ENCODE measurements around the gene ENTPD2. TPM values are rescaled to one million over a fixed set of nuclear protein-coding genes. Genes with fewer than 3 reads are reported as not detected.

Gene ENTPD2
- total and polyA plus RNA-seq, 2 donors (not counting 1 experiment from before 2014, with no cell fraction given): under 0.01 TPM; not detected in 1

- peaks cover 10% of the 10 kb centered on the region for H3K4me1 ChIP-seq (ENCODE audit: control insufficient read depth, extremely low read depth, insufficient read depth, low read length)
- H3K4me3 ChIP-seq (replicated peaks in 1 of 4; ENCODE audit: control extremely low read depth in 1 of 4, insufficient read depth in 1 of 4, low read depth in 3 of 4, low read length in 4 of 4): peak within 1 kb of the TSS in 3 of 4 experiments; percentile 38 to 49 (median 44)
- H3K79me2 ChIP-seq (ENCODE audit: control insufficient read depth, insufficient read depth, low read length): no peaks in the 10 kb centered on the region
- TF ChIP-seq EZH2 (IDR thresholded peaks at IDR 0.05; ENCODE audit: low read length, missing control alignments): no peak
- TF ChIP-seq, protein P1, sequence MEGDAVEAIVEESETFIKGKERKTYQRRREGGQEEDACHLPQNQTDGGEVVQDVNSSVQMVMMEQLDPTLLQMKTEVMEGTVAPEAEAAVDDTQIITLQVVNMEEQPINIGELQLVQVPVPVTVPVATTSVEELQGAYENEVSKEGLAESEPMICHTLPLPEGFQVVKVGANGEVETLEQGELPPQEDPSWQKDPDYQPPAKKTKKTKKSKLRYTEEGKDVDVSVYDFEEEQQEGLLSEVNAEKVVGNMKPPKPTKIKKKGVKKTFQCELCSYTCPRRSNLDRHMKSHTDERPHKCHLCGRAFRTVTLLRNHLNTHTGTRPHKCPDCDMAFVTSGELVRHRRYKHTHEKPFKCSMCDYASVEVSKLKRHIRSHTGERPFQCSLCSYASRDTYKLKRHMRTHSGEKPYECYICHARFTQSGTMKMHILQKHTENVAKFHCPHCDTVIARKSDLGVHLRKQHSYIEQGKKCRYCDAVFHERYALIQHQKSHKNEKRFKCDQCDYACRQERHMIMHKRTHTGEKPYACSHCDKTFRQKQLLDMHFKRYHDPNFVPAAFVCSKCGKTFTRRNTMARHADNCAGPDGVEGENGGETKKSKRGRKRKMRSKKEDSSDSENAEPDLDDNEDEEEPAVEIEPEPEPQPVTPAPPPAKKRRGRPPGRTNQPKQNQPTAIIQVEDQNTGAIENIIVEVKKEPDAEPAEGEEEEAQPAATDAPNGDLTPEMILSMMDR (conservative IDR thresholded peaks at IDR 0.05 in 1 of 2, IDR thresholded peaks at IDR 0.05 in 1 of 2; ENCODE audit: low read depth in 1 of 2, low read length in 2 of 2): no peak
- no peak within 1 kb of the TSS for H2AFZ ChIP-seq (ENCODE audit: low read length)
- no peak within 1 kb of the TSS for H3K27ac ChIP-seq (ENCODE audit: insufficient read depth, low read length)
- H3K4me2 ChIP-seq (ENCODE audit: extremely low read depth, insufficient read depth, low read length): peak within 1 kb of the TSS; percentile 82
- H3K9me3 ChIP-seq (ENCODE audit: control insufficient read depth, insufficient read depth, low read depth, low read length): no peaks in the 10 kb centered on the region
- DNase-seq (ENCODE audit: low read depth in 2 of 2): peak; percentile 80 to 83
- no peaks in the 10 kb centered on the region for H4K20me1 ChIP-seq (ENCODE audit: control insufficient read depth, extremely low read depth, insufficient read depth, low read length)
- H3K36me3 ChIP-seq (ENCODE audit: control insufficient read depth, insufficient read depth, low read length): no peaks in the 10 kb centered on the region
- H3K27me3 ChIP-seq (ENCODE audit: control insufficient read depth, insufficient read depth, low read length): no peaks in the 10 kb centered on the region
- no peak within 1 kb of the TSS for H3K9ac ChIP-seq (ENCODE audit: insufficient read depth, low read length)
Observed at GRCh38 chr9:137070201-137070905, 16.5 kb upstream of the ENTPD2 start, which contains the start of gene SAPCD2. Gene SAPCD2, minus strand, starts transcription at chr9:137070557. Its CDS starts 97 bp downstream, at chr9:137070460.

DNA sequence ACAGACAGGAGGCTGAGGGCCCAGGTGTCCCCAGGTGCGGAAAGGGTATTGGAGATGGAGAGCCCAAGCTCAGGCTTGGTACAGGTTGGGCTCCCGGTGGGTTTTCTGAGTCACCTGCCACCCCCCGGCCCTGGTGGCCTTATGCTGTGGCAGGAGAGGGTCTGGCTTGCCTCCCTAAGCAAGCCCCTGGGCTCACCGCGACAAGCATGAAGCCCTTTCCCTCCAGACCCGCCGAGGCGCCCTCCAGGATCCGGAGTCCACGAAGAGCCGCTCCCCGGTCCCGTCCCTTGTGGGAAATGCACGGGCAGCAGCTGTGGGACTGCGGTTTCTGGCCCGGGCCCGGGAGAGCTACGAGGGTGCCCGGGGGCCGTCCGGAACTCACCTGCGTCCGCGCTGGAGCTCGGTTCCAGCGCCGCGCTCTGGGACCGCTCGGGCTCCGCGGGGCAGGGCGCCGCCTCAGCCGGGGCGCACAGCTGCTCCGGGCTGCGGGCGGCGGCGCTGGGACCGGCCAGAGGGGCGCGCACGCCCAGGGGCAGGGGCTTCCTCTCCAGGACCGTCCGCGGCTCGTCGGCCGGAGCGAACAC is 15.7 kb upstream of the ENTPD2 start:
- H3K36me3 ChIP-seq (ENCODE audit: control insufficient read depth, insufficient read depth, low read length): no peaks in the 10 kb centered on the region

More for the DNA sequence above, 15.7 kb upstream of the ENTPD2 start:
- Histone ChIP-seq H3K4me3 (replicated peaks in 1 of 4; ENCODE audit: control extremely low read depth in 1 of 4, insufficient read depth in 1 of 4, low read depth in 3 of 4, low read length in 4 of 4) (peak overlapping the region in 3 of 4 experiments; percentile 27 to 49 (median 27)), H3K4me1 (ENCODE audit: control insufficient read depth, extremely low read depth, insufficient read depth, low read length) (peaks cover 10% of the 10 kb centered on the region), H2AFZ (ENCODE audit: low read length) (no peak overlapping the region), H3K9ac (ENCODE audit: insufficient read depth, low read length) (no peak overlapping the region), H3K79me2 (ENCODE audit: control insufficient read depth, insufficient read depth, low read length) (no peaks in the 10 kb centered on the region), H4K20me1 (ENCODE audit: control insufficient read depth, extremely low read depth, insufficient read depth, low read length) (no peaks in the 10 kb centered on the region), H3K27ac (ENCODE audit: insufficient read depth, low read length) (no peak overlapping the region), H3K9me3 (ENCODE audit: control insufficient read depth, insufficient read depth, low read depth, low read length) (no peaks in the 10 kb centered on the region), H3K4me2 (ENCODE audit: extremely low read depth, insufficient read depth, low read length) (peak overlapping the region; percentile 64), H3K27me3 (ENCODE audit: control insufficient read depth, insufficient read depth, low read length) (no peaks in the 10 kb centered on the region)
- no peak for DNase-seq (ENCODE audit: low read depth in 2 of 2)
- TF ChIP-seq, protein P1 (conservative IDR thresholded peaks at IDR 0.05 in 1 of 2, IDR thresholded peaks at IDR 0.05 in 1 of 2; ENCODE audit: low read depth in 1 of 2, low read length in 2 of 2): no peak
- no peak for TF ChIP-seq EZH2 (IDR thresholded peaks at IDR 0.05; ENCODE audit: low read length, missing control alignments)

All from fibroblast of lung (primary cell).